HG02852 (cell line): ENCODE results near the gene UBE3B.

Source experiments
- ATAC-seq: cut with Tn5 transposase; IDR thresholded peaks from one replicate; pipeline ENCODE4 v1.9.1; 2021; ENCODE audit warnings: mild to moderate bottlenecking, moderate library complexity; ENCODE audit not compliant: unreplicated experiment

The UBE3B gene

DNA sequence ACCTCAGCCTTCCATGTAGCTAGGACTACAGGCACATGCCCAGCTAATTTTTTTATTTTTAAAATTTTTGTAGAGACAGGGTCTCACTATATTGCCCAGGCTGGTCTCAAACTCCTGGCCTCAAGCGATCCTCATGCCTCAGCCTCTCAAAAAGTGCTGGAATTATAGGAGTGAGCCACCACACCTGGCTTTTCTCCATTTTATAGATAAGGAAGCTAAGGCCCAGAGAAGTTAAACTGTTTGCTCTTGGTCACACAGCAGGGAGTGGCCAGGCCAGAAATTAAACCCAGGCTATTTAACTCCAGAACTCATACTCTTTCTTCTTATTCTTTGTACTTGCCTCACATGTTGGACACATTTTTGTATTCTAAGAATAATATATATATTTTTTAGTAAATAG, 16.5 kb downstream of the UBE3B start:
- no peak for ATAC-seq

DNA sequence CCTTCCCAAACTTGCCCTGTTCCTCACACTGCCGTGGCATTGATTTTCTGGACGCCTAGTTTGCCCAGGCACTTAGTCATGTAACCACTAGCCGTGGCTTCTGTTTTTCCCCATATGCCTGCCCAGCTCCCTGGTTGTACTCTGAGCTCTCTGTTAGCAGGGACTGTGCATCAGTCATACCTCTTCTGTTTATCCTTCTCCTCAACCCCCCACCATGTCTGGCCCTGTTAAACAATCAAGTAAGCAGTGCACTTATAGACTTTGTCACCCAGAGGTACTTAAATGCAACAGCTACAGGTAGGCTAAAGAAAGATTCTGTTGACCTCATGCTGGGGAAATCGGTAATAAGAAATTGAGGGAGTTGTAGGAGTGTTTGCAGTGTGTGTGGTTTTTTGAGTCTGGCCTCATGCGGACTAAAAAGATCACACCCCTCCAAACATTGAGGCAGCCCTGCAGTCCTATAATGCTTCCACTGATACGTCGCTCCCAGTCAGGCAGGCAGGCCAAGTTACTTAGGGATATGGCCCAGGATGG, 17.0 kb downstream of the UBE3B start:
- ATAC-seq: no peak

DNA sequence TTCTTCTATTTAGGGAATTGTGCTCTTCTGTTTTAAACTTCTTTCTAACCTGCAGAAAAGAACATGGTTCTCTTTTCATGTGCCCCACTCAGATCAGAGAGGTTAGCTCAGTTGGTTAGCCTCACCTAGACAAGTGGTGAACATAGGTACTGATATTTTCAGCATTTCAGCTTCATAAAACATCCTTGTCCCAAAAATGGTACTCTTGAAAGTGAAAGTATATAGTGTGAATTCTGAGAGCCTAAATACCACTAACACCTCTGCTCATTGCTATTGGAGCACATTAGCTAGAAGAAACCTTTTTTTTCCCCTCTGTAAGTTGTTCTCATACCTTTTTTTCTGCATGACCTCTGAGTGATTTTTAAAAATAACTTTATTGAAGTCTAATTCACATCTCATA, 17.6 kb downstream of the UBE3B start:
- no peak for ATAC-seq

DNA sequence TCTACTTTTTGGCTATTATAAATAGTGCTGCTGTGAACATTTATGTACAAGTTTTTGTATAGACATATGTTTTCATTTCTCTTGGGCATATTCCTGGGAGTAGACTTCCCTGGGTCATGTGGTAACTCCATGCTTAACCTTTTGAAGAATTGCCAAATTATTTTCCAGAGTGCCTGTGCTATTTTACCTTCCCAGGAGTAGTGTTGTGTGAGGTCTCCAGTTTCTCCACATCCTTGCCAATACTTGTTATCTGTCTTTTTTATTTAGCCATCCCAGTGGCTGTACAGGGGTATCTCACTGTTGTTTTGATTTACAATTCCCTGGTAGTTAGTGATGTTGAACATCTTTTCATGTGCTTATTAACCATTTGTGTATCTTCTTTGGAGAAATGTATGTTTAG, 18.9 kb downstream of the UBE3B start:
- ATAC-seq: no peak

- no peak for ATAC-seq
Measured at GRCh38 chr12:109497675-109498074, 20.2 kb downstream of the UBE3B start.

DNA sequence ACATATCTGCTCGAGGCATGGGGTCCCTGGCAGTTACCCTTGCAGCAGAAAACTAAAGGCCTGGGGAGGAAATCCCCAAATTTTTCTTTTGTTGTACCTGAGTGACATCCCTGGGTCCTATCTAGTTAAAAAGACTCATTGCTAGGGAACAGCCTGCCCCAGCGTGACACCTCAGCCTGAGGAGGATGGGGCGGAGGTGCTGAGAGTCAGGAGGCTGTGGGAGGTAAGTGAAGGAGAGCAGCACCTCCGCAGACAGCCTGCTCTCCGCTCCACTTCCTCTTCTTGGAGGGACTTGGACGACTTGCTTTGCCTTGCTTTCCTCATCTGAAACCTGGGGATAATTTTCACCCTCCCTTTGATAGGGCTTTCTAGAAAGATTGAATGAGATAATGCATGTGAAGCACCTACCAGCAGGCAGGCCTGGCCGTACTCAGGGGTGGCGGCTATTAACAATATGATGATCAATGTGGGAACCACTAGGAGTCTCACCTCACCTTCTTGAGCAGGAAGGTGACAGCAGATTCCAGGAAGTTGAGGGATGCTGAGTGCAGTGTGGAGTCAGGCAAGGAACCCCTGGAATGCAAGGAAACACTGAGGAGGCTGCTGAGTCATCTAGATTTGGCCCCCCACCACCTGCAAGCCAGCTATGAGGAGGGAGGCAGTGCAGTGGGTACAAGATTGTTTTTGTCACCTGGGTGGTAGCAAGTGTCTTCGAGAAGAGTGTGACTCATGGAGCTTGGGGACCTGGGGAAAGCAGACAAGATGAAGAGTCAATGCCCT, 23.2 kb downstream of the UBE3B start:
- ATAC-seq: no peak

DNA sequence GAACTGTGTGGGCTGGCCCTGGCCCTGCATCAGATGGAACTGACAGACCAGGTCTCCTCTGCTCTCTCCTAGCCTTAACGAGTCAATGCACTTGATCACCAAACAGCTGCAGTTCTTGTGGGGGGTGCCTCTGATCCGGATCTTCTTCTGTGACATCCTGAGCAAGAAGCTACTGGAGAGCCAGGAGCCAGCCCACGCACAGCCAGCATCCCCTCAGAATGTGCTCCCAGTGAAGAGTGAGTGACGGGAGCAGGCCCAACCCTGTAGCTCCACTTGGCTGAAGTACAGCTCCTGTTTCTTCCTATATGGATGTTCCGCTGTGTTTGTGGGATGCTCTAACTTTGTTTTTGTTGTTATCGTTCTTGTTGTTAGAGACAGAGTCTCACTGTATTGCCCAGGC, 23.9 kb downstream of the UBE3B start:
- no peak for ATAC-seq

- no peak for ATAC-seq
Measured at GRCh38 chr12:109502332-109502731, 24.9 kb downstream of the UBE3B start.

DNA sequence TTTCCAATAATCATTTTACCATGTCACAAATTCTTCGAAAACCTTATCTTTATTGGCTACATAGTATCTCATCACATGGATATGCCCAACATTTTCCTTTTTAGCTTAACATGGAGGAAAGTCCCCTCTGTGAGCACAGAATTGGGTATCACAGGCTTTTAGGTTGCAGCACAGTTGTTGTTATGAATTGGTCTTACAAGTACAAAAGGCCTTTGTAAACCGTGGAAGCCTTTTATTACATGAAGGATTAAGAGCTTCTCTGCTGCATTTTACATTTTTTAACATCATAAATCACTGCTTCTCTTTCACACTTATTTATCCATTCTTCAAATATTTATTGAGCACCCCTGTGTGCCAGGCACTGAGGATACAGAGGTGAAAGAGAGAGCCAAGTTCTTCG, 26.2 kb downstream of the UBE3B start:
- ATAC-seq: no peak

DNA sequence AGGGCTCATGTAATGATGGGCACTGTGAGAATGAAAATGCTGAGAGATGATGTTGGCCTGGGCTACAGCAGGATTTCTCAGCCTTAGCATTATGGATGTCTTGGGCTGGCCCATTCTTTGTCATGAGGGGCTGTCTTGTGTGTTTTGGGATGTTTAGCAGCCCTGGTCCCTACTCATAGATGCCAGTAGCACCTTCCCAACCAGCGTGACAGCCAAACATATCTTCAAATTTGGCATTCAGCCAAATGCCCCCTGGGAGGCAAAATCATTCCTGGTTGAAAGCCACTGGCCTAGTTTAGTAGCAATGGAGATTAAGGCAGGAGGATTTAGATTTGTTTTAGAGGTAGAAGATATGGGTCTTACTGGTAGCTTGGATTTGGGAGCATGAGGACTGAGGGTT, 26.6 kb downstream of the UBE3B start:
- no peak for ATAC-seq

DNA sequence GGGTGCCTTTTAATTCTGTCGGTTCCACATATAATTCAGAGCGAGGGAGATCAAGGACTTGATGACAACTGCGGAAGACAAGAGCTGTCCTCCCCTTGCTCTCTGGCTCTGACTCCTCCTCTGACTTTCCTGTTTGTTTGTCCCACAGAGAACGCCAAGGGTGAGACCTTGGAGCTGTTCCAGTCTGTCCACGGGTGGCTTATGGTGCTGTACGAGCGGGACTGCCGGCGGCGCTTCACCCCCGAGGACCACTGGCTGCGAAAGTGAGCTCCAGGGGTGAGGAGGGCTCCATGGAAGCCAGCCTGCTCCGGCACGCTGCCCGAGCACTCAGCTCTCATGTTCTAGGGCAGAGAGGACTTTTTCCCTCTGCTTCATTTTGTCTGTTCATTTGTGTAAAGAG, 32.8 kb downstream of the UBE3B start:
- ATAC-seq: no peak

DNA sequence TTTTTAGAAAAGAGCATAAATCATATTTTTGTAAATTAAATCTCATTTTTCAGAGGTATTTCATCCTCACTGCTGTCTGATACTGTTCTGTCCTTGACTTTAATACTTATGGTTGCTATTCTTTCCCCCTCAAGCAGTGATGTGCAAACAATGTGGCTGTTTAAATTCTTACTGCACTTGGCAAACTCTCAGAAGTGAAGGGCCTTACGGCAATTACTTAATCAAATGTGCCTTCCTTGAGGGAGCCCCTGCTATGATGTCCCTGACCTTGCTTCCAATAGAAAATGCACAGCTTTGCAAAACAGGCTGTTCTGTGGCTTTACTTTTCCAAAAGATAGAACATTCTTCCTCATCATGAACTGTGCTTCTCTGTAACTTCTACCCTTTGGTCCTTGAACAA, 35.2 kb downstream of the UBE3B start:
- no peak for ATAC-seq

GRCh38 chr12:109513051-109513450, 35.6 kb downstream of the UBE3B start:
- no peak for ATAC-seq

GRCh38 chr12:109513977-109514376, 36.5 kb downstream of the UBE3B start:
- ATAC-seq: no peak

- ATAC-seq: no peak
Measured at GRCh38 chr12:109517619-109518018, 40.2 kb downstream of the UBE3B start.

DNA sequence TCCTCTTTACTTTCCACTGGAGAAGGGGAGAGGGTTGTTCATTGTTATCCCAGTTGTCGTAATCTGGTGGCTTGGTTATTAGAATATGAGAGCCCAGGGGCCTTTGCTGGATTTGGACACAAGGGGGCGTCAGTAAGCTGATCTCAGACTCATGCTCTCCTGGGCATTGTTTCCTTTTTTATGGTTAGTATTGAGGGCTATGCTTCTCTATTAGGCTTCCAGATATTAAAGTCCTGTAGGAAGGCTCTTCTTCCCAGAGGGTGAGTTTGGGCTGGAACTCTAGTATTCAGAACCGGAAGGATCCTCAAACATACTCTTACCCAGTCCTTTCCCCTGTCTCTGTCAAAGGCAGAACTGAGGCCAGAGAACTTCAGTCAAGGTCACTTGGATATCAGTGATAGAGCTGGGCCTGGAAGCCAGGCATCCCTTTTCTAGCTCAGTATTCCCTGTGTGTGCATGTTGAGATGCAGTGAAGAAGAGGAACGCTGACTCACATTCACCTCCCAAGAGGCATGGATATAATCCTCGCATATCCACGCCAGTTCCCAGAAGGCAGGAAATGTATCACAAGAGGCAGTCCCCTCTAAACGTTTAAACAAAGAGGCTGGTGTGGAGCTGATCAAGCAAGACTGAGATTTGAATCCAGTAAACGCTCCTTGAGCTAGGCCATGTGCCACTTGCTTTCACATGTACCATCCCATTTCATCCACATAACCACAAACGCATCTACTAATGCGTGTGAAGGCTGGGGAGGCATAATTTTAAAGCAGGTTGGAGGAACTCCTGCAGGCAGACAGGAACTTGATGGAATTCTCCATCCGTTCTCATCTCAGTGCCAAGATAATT, 41.6 kb downstream of the UBE3B start:
- no peak for ATAC-seq

GRCh38 chr12:109519787-109520186, 42.4 kb downstream of the UBE3B start:
- no peak for ATAC-seq

GRCh38 chr12:109521831-109522230, 44.4 kb downstream of the UBE3B start:
- ATAC-seq: no peak

DNA sequence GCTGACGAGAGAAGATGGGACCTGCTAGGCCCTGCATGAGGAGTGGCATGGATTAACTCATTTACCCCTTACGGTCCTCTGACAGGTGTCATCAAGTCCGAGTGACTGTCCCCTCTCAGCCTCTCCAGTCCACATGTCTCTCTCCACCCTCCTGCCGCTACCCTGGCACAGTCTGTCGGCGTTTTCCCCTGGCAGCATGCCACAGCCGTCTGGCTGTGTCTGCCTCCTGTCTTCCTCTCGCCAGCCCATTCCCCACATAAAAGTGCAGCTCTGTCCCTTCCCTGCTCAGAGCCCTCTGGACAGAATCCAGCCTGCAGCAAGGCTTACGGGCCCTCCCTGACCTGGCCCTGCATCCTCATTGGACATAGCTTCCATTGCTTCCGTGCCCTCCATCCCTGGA, 45.6 kb downstream of the UBE3B start:
- ATAC-seq: no peak

GRCh38 chr12:109523504-109523903, 46.1 kb downstream of the UBE3B start:
- ATAC-seq: no peak

DNA sequence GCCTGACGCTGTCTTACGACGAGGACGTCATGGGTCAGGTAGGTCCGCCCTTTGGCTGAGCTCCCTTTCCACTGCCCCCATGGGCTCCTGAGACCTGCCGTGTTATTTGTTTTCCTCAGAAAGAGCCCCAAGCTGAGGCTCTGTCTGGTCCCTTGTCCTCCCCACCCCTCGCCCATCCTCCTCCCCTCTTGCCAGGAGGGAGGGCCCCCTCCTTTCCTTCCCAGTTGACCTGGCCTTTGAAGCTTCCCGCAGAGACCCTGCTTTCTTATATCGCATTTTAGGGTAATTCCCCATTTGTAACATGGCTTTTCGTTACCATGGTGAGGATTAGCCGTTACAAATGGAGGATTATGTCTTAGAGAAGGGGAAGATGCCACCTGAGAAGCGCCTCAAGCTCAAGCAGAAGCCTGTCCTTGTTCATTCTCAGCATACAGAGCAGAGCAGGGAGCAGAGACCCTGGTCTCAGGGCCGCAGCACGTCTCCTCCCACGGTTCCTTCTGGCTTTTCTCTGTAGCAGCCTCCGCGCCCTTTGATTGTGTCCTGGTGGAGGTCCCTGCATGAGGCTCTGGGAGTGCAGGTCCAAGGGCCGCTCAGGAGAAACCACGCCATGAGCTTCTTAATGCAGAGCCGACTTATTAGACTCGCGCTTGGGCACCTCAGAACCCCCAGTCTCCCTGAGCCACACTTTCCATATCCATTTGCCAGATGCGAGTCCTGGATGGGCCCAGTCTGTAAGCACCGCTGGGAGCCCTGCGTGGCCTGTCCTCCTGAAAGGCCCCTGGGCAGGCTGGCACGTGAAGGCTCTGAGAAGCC, 47.2 kb downstream of the UBE3B start:
- no peak for ATAC-seq
